Mammary epithelial cell (primary cell): Measurements from ENCODE around the gene TDRD9.

ENCODE experiments used
- CTCF ChIP-seq, 2 donors: IDR thresholded peaks in 1 of 2; conservative IDR thresholded peaks in 1 of 2; 2 replicates each; pipeline ENCODE4 v1.5.1; 2011 to 2012; ENCODE audit warnings: inconsistent platforms in 2 of 2, low read length in 2 of 2, mild to moderate bottlenecking in 2 of 2, control low read depth in 1 of 2, low read depth in 1 of 2; ENCODE audit not compliant: insufficient read depth in 1 of 2; ENCODE audit errors: extremely low read depth in 1 of 2
- EZH2 ChIP-seq: IDR thresholded peaks from 2 replicates; pipeline ENCODE4 v1.6.1; 2012; ENCODE audit warnings: low read length, inconsistent platforms, borderline replicate concordance

- TF ChIP-seq CTCF (conservative IDR thresholded peaks at IDR 0.05 in 1 of 2, IDR thresholded peaks at IDR 0.05 in 1 of 2; ENCODE audit: extremely low read depth in 1 of 2, insufficient read depth in 1 of 2, low read depth in 1 of 2, low read length in 2 of 2) (no peak), EZH2 (no peak)
Observed at GRCh38 chr14:103892247-103892646, 36.0 kb upstream of the TDRD9 start.
